Neural progenitor cell (in vitro differentiated cells): Measurements from ENCODE around the gene ERC2.
A peak's percentile ranks its signal among the peaks of the same experiment; 100 is the strongest.

Source experiments
- EZH2 ChIP-seq: fragments of 200-600 bp; sonication (generic); IDR thresholded peaks from 2 replicates; pipeline ENCODE4 v1.6.1; 2017; ENCODE audit warnings: antibody characterized with exemption, mild to moderate bottlenecking, moderate library complexity
- TF ChIP-seq, protein P1 (sequence below): fragments of 200-600 bp; sonication (generic); IDR thresholded peaks from 2 replicates; pipeline ENCODE4 v1.5.1; 2017; ENCODE audit warnings: antibody characterized with exemption, mild to moderate bottlenecking

DNA sequence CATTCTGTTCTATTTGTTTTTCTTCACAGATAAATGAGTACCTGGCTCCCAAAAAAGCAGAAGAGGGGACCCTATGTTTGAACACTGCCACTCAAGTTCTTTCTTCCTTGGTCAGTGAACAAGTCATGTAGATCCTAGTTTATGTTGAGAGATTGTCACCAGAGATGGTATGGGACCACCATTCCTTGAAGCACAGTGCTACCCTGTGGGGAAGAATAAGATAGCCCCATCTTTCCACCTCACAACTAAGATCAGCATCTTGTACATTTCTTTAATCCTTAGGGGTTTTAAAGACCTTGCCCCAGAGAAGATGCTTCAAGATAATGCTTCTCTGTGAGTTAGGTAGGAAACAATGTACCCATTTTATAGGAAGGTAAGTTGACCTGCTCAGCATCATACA is 747.7 kb downstream of the ERC2 start:
- TF ChIP-seq, protein P1, sequence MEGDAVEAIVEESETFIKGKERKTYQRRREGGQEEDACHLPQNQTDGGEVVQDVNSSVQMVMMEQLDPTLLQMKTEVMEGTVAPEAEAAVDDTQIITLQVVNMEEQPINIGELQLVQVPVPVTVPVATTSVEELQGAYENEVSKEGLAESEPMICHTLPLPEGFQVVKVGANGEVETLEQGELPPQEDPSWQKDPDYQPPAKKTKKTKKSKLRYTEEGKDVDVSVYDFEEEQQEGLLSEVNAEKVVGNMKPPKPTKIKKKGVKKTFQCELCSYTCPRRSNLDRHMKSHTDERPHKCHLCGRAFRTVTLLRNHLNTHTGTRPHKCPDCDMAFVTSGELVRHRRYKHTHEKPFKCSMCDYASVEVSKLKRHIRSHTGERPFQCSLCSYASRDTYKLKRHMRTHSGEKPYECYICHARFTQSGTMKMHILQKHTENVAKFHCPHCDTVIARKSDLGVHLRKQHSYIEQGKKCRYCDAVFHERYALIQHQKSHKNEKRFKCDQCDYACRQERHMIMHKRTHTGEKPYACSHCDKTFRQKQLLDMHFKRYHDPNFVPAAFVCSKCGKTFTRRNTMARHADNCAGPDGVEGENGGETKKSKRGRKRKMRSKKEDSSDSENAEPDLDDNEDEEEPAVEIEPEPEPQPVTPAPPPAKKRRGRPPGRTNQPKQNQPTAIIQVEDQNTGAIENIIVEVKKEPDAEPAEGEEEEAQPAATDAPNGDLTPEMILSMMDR, result peak; percentile 34
- TF ChIP-seq EZH2, result no peak
